Skeletal muscle satellite cell (primary cell): Measurements from ENCODE around the gene TSHZ3.

Experiments used
- H3K27me3 ChIP-seq: 2 replicates; pipeline ENCODE4 v1.7.0; 2013; ENCODE audit warnings: low read length; ENCODE audit not compliant: control insufficient read depth, insufficient read depth
- H3K36me3 ChIP-seq: 2 replicates; pipeline ENCODE4 v1.7.0; 2013; ENCODE audit warnings: mild to moderate bottlenecking, control low read depth, low read length; ENCODE audit not compliant: insufficient read depth
- H3K4me1 ChIP-seq: 2 replicates; pipeline ENCODE4 v1.7.0; 2013; ENCODE audit warnings: low read length; ENCODE audit not compliant: control insufficient read depth, insufficient read depth
- H3K4me2 ChIP-seq: 2 replicates; pipeline ENCODE4 v1.7.0; 2013; ENCODE audit warnings: mild to moderate bottlenecking, low read length
- H3K4me3 ChIP-seq: 2 replicates; pipeline ENCODE4 v1.7.0; 2013; ENCODE audit warnings: low read length
- H3K9ac ChIP-seq: 2 replicates; pipeline ENCODE4 v1.7.0; 2013; ENCODE audit warnings: mild to moderate bottlenecking, low read depth, low read length, moderate library complexity
- H3K9me3 ChIP-seq: replicated peaks from 2 replicates; pipeline ENCODE4 v1.7.0; 2013; ENCODE audit warnings: mild to moderate bottlenecking, control low read depth, low read length

The TSHZ3 gene

GRCh38 chr19:31308781-31309180 is 40.5 kb downstream of the TSHZ3 start:
- Histone ChIP-seq H3K4me3 (no peak overlapping the region), H3K4me2 (no peak overlapping the region), H3K27me3 (no peaks in the 10 kb centered on the region), H3K9ac (no peak overlapping the region), H3K36me3 (peaks cover 8% of the 10 kb centered on the region), H3K4me1 (peaks cover 12% of the 10 kb centered on the region), H3K9me3 (no peaks in the 10 kb centered on the region)

DNA sequence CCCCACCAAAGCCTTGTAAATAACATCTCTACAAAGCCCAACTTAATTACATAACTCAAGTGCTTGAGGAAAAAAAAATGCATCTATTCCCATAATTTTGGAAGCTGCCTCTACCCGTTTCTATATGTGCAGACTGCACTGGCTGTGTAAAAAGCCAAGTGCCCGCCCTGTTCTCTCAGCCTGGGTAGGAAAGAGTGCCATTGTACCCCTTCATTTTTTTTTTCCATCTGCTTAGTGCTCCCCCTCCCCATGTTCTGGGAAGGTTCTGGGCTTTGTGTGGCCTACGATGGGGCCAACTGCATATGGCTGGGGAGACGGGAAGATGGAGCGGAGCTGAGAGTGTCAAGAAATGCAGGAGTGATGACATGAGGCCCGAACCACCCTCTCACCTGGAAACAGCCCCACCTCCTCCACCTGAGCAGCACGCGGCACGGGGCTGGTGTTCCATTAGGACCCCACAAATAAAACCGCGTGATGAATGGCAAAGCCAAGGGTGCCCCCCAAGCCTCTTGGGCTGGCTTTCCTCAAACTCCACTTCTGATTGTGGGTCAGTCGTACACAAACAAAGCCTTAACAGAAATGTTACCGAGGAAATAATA is 42.1 kb downstream of the TSHZ3 start:
- peaks cover 8% of the 10 kb centered on the region for H3K36me3 ChIP-seq
- no peak overlapping the region for H3K4me2 ChIP-seq
- H3K27me3 ChIP-seq: no peaks in the 10 kb centered on the region
- H3K9me3 ChIP-seq: no peaks in the 10 kb centered on the region
- peaks cover 4% of the 10 kb centered on the region for H3K4me1 ChIP-seq
- H3K9ac ChIP-seq: no peak overlapping the region
- H3K4me3 ChIP-seq: no peak overlapping the region

DNA sequence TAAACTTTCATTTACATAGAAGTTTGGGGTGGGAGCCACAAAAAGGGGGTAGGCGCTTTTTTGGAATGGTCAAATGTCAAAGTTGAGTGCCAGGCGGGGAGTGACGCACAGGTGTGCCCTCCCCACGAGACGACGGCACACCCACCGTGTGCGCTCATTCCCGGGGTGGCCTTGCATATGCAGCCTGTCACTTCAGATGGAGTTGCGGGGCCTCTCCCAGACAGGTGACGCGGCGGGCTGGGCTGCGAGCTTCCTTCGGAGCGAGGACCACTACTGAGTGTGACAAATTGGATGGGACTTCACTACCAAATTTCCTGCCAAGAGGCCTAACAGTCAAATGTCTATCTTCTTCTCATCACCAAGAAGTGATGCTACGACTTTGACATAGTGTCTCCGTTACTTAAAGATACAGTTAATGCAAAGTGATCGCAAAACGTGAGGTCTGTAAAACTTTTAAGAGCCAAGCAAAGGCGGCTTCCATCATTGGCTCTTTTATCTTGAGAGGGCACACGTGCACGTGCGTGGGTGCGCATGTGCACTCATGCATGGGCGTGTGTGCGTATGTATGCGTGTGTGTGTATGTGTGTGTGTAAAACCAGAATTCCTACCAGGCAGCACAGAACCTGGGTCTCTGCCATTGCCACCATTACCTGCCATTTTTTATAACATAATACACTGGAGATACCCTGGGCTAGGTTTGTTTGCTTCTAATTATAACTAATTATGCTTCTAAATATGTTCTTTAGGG is 43.1 kb downstream of the TSHZ3 start:
- Histone ChIP-seq H3K4me2 (no peak overlapping the region), H3K36me3 (peaks cover 8% of the 10 kb centered on the region), H3K4me1 (no peaks in the 10 kb centered on the region), H3K27me3 (no peaks in the 10 kb centered on the region), H3K4me3 (no peak overlapping the region), H3K9ac (no peak overlapping the region), H3K9me3 (no peaks in the 10 kb centered on the region)

GRCh38 chr19:31304831-31305312 is 44.4 kb downstream of the TSHZ3 start:
- no peaks in the 10 kb centered on the region for H3K4me1 ChIP-seq
- no peak overlapping the region for H3K9ac ChIP-seq
- no peak overlapping the region for H3K4me2 ChIP-seq
- H3K36me3 ChIP-seq: peaks cover 6% of the 10 kb centered on the region
- no peaks in the 10 kb centered on the region for H3K9me3 ChIP-seq
- H3K4me3 ChIP-seq: no peak overlapping the region
- H3K27me3 ChIP-seq: no peaks in the 10 kb centered on the region

DNA sequence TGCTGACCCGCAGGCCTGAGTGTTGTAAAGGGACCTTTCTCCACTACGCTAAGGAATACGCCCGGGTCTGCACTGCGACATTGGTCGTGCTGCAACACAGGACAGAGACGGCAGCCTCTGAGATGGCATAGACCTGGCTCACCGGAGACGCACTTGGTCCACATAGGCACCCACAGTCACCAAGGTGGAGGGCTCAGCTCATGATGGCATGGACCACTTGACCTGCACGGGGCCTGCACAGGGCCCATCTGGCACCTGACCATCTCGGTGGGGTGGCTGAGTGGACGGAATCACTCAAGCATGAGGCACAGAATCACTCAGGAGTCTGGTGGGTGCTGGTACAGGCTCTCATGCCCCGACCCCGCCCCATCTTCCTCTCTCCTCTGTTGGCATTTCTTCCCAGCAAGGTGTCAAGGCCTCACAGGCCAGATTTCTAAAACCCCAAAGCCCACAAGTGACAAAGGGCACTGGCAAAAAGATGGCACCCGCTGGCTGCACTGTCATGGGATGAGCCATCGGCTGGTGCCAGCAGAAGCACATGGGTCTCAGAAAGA is 45.9 kb downstream of the TSHZ3 start:
- H3K27me3 ChIP-seq: no peaks in the 10 kb centered on the region
- H3K4me2 ChIP-seq: no peak overlapping the region

DNA sequence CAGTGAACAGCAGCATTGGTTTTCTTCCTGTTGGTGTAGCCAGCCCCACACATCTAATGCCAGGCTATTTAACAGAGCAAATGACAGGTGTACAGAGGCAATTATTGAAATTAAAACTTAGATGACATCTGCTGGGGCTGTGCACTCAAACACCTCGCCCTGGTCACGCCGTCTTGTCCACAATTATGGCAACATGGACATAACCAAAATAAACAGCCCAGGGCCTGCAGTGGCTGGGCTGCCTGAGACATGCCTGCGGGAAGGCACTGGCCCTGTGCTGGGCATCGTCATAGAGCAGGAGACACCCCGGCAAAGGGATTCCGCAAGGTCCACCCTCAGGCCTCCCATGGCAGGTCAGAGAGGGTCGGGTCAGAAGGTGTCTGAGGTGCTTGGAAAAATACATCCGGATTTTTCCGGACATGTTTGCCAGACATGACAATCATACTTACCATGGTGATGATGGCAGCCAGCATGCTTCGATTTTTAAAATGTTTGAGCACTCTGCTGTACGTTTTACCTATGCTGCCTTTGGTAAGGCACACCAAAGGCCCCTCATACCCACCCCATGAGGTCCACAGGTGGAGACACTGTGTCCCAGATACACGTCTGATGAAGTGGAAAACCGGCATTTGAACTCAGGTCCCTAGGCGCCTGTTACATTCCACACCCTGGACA is 47.8 kb downstream of the TSHZ3 start:
- H3K4me3 ChIP-seq: no peak overlapping the region
- no peak overlapping the region for H3K4me2 ChIP-seq
- no peaks in the 10 kb centered on the region for H3K4me1 ChIP-seq
- H3K36me3 ChIP-seq: no peaks in the 10 kb centered on the region
- H3K9ac ChIP-seq: no peak overlapping the region
- H3K27me3 ChIP-seq: no peaks in the 10 kb centered on the region
- H3K9me3 ChIP-seq: no peaks in the 10 kb centered on the region

More for the DNA sequence above, 45.9 kb downstream of the TSHZ3 start:
- Histone ChIP-seq H3K4me1 (no peaks in the 10 kb centered on the region), H3K9me3 (no peaks in the 10 kb centered on the region), H3K9ac (no peak overlapping the region), H3K4me3 (no peak overlapping the region), H3K36me3 (peaks cover 5% of the 10 kb centered on the region)

DNA sequence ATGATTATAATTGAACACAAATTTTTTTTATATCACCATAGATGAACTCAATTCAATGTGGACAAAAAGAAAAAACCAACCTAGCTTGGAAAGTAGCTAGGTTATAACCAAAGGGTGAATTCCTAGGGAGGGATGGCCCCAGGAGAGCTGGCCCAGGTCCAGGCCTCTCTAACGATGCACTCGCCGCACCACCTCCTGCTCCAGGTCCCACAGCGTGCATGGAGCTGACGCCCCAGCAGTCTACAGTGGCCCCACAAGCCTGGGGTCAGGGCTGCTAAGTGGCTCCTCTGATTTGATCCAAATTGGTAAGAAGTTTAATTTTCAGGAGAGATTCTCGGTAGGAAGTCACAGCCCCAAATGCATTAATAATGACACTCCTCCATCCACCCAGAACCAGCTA is 48.8 kb downstream of the TSHZ3 start:
- no peaks in the 10 kb centered on the region for H3K27me3 ChIP-seq
- H3K4me3 ChIP-seq: no peak overlapping the region
- H3K36me3 ChIP-seq: no peaks in the 10 kb centered on the region
- no peak overlapping the region for H3K4me2 ChIP-seq
- no peaks in the 10 kb centered on the region for H3K4me1 ChIP-seq
- no peak overlapping the region for H3K9ac ChIP-seq
- H3K9me3 ChIP-seq: no peaks in the 10 kb centered on the region

DNA sequence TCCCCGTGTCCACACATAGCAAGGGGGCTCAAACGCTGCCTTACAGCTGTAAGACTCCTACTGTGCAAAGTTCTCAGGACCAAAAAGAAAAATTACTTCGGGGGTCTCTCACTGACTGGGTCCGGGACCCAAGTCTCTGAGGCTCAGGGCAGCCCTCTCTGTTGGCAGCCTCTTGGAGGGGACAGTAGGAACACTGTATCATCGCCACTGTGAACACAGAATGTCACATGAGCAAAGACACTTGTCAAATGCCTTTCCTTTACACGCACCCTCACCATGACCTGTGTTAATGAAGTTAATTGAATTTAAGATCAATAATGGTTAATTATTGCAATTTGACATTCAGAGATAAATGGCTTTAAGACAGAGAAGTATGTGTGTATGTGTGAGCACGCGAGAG is 49.6 kb downstream of the TSHZ3 start:
- no peaks in the 10 kb centered on the region for H3K4me1 ChIP-seq
- no peak overlapping the region for H3K4me3 ChIP-seq
- no peaks in the 10 kb centered on the region for H3K27me3 ChIP-seq
- no peaks in the 10 kb centered on the region for H3K9me3 ChIP-seq
- H3K4me2 ChIP-seq: no peak overlapping the region
- H3K36me3 ChIP-seq: no peaks in the 10 kb centered on the region
- no peak overlapping the region for H3K9ac ChIP-seq

- H3K27me3 ChIP-seq: no peaks in the 10 kb centered on the region
- H3K4me2 ChIP-seq: no peak overlapping the region
- no peaks in the 10 kb centered on the region for H3K36me3 ChIP-seq
- H3K4me3 ChIP-seq: no peak overlapping the region
- H3K4me1 ChIP-seq: no peaks in the 10 kb centered on the region
- no peaks in the 10 kb centered on the region for H3K9me3 ChIP-seq
- no peak overlapping the region for H3K9ac ChIP-seq
Observed at GRCh38 chr19:31297991-31298390, 51.2 kb downstream of the TSHZ3 start.

GRCh38 chr19:31296741-31297390 is 52.4 kb downstream of the TSHZ3 start:
- H3K4me1 ChIP-seq: no peaks in the 10 kb centered on the region
- H3K9ac ChIP-seq: no peak overlapping the region
- H3K4me2 ChIP-seq: no peak overlapping the region
- no peaks in the 10 kb centered on the region for H3K36me3 ChIP-seq
- no peaks in the 10 kb centered on the region for H3K9me3 ChIP-seq
- no peaks in the 10 kb centered on the region for H3K27me3 ChIP-seq
- no peak overlapping the region for H3K4me3 ChIP-seq

- H3K4me2 ChIP-seq: no peak overlapping the region
- H3K4me1 ChIP-seq: no peaks in the 10 kb centered on the region
- no peak overlapping the region for H3K4me3 ChIP-seq
- no peaks in the 10 kb centered on the region for H3K27me3 ChIP-seq
- H3K36me3 ChIP-seq: no peaks in the 10 kb centered on the region
- no peaks in the 10 kb centered on the region for H3K9me3 ChIP-seq
- no peak overlapping the region for H3K9ac ChIP-seq
Observed at GRCh38 chr19:31294189-31294588, 55.0 kb downstream of the TSHZ3 start.
